ENCODE data around the gene NR1I3.

GRCh38 chr1:161185282-161185682, 52.7 kb downstream of the NR1I3 start:
- TF ChIP-seq, protein P1, sequence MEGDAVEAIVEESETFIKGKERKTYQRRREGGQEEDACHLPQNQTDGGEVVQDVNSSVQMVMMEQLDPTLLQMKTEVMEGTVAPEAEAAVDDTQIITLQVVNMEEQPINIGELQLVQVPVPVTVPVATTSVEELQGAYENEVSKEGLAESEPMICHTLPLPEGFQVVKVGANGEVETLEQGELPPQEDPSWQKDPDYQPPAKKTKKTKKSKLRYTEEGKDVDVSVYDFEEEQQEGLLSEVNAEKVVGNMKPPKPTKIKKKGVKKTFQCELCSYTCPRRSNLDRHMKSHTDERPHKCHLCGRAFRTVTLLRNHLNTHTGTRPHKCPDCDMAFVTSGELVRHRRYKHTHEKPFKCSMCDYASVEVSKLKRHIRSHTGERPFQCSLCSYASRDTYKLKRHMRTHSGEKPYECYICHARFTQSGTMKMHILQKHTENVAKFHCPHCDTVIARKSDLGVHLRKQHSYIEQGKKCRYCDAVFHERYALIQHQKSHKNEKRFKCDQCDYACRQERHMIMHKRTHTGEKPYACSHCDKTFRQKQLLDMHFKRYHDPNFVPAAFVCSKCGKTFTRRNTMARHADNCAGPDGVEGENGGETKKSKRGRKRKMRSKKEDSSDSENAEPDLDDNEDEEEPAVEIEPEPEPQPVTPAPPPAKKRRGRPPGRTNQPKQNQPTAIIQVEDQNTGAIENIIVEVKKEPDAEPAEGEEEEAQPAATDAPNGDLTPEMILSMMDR (IDR thresholded peaks at IDR 0.05): no peak
- TF ChIP-seq EZH2 (IDR thresholded peaks at IDR 0.05) (no peak), EZH2phosphoT487 (IDR thresholded peaks at IDR 0.05) (no peak)

Measured in neural progenitor cell (in vitro differentiated cells).